ENCODE results near the gene RPUSD4. TPM values are rescaled to one million over a fixed set of nuclear protein-coding genes. Genes with fewer than 3 reads are reported as not detected.

RPUSD4 gene
- total RNA-seq, 4 donors from 2014 or later = 15.0 to 19.9 (median 17.6) TPM

GRCh38 chr11:126224647-126225294 lies 13.3 kb upstream of the RPUSD4 start:
- H3K4me1 ChIP-seq = no peaks in the 10 kb centered on the region
- intact Hi-C loops (cut with DNase I) = no loop called here
- 89% methylated on average over 6 of the region's 6 CpGs for WGBS
- no peak for TF ChIP-seq EP300 (IDR thresholded peaks at IDR 0.05)
- TF ChIP-seq CTCF (IDR thresholded peaks at IDR 0.05) = no peak
- H3K27me3 ChIP-seq = no peaks in the 10 kb centered on the region
- DNase-seq (ENCODE audit: extremely low spot score) = no peak
- H3K4me3 ChIP-seq = no peak overlapping the region
- no peaks in the 10 kb centered on the region for H3K9me3 ChIP-seq
- peaks cover 0 to 6% (median 0%) of the 10 kb centered on the region in 4 donors for H3K36me3 ChIP-seq
- H3K27ac ChIP-seq (replicated peaks in 1 of 4) = no peak overlapping the region

GRCh38 chr11:126219547-126219946 lies 8.1 kb upstream of the RPUSD4 start:
- TF ChIP-seq POLR2AphosphoS5 (IDR thresholded peaks at IDR 0.05) = no peak
- TF ChIP-seq POLR2A (IDR thresholded peaks at IDR 0.05; ENCODE audit: low read depth) = no peak
- TF ChIP-seq CTCF (IDR thresholded peaks at IDR 0.05) = no peak
- no peak for TF ChIP-seq EP300 (IDR thresholded peaks at IDR 0.05)
- intact Hi-C loops (cut with DNase I) = no loop called here
- Histone ChIP-seq H3K4me3 (no peak overlapping the region), H3K4me1 (peaks cover 0 to 7% (median 1%) of the 10 kb centered on the region in 4 donors), H3K27ac (replicated peaks in 1 of 4) (no peak overlapping the region), H3K36me3 (no peaks in the 10 kb centered on the region), H3K27me3 (no peaks in the 10 kb centered on the region), H3K9me3 (no peaks in the 10 kb centered on the region)
- DNase-seq (ENCODE audit: extremely low spot score) = no peak
- WGBS = 75% methylated on average over 4 of the region's 4 CpGs

DNA sequence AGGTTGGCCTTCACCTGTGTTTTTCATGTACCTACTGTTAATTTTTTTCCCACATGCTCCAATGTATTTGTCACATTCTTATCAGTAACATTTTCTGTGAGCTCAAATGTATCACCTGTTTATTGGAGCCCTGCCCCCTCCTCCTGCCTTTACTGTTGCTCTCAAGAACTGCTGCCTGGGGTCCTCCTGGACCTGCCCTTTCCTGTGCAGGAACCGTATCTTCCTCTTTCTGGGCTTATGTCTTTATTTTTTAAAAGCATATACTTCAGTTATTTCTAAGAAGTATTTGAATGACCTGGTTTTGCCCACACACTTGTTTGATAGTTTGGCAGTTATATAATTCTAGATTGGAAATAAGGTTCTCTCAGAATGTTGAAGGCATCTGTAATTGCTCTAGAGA lies 6.0 kb upstream of the RPUSD4 start:
- no peak for DNase-seq (ENCODE audit: extremely low spot score)
- H3K9me3 ChIP-seq = no peaks in the 10 kb centered on the region
- no peak for TF ChIP-seq POLR2A (IDR thresholded peaks at IDR 0.05; ENCODE audit: low read depth)
- H3K27me3 ChIP-seq = no peaks in the 10 kb centered on the region
- H3K4me3 ChIP-seq = no peak overlapping the region
- intact Hi-C loops (cut with DNase I) = no loop called here
- no peak overlapping the region for H3K27ac ChIP-seq (replicated peaks in 1 of 4)
- no peaks in the 10 kb centered on the region for H3K36me3 ChIP-seq
- 88% methylated on average over 1 of the region's 1 CpG for WGBS
- H3K4me1 ChIP-seq = peaks cover 4 to 15% (median 11%) of the 10 kb centered on the region in 4 donors

- Histone ChIP-seq H3K4me3 (no peak overlapping the region), H3K9me3 (no peaks in the 10 kb centered on the region), H3K4me1 (peaks cover 11 to 21% (median 16%) of the 10 kb centered on the region in 4 donors), H3K27ac (replicated peaks in 1 of 4) (no peak overlapping the region), H3K27me3 (no peaks in the 10 kb centered on the region), H3K36me3 (no peaks in the 10 kb centered on the region)
- TF ChIP-seq EP300 (IDR thresholded peaks at IDR 0.05) (no peak), POLR2AphosphoS5 (IDR thresholded peaks at IDR 0.05) (no peak), CTCF (IDR thresholded peaks at IDR 0.05) (no peak), POLR2A (IDR thresholded peaks at IDR 0.05; ENCODE audit: low read depth) (no peak)
- intact Hi-C loops (cut with DNase I) = no loop called here
- WGBS = 74% methylated on average over 6 of the region's 6 CpGs
- no peak for DNase-seq (ENCODE audit: extremely low spot score)
These were observed 5.3 kb upstream of the RPUSD4 start for GRCh38 chr11:126216526-126217305.

DNA sequence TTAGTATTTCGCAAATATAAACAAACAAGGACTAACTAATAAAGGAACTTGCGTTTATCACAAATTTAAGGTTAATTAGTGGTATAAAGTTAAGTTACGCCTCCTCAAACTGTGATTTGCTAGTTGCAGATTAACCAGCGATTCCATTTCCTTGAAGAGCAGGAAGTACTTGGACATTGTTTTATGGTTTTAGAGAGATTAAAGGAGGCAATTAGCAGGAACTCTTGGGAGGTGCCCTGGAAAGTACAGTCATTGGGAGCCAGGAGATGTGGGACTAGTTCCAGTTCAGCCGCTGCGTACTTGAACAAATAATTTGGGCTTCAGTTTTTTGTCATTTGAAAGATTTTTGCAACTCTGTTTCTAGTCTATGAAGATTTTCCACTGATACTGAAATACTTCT lies 3.4 kb upstream of the RPUSD4 start:
- DNase-seq (ENCODE audit: extremely low spot score) = no peak
- Histone ChIP-seq H3K4me3 (no peak overlapping the region), H3K27me3 (no peaks in the 10 kb centered on the region), H3K36me3 (peaks cover 0 to 2% (median under 1%) of the 10 kb centered on the region in 4 donors), H3K27ac (replicated peaks in 1 of 4) (no peak overlapping the region), H3K4me1 (peaks cover 20 to 34% (median 23%) of the 10 kb centered on the region in 4 donors), H3K9me3 (no peaks in the 10 kb centered on the region)
- WGBS = 42% methylated on average over 6 of the region's 6 CpGs
- TF ChIP-seq CTCF (IDR thresholded peaks at IDR 0.05) (no peak), POLR2A (IDR thresholded peaks at IDR 0.05; ENCODE audit: low read depth) (no peak), POLR2AphosphoS5 (IDR thresholded peaks at IDR 0.05) (no peak), EP300 (IDR thresholded peaks at IDR 0.05) (no peak)
- intact Hi-C loops (cut with DNase I) = loop anchor here (5.0 kb wide), 1 partner anchor 52 kb away; the partner anchor contains the start of genes FOXRED1 and SRPRA

Data from esophagus muscularis mucosa (tissue), 4 donors.